Stimulated activated CD8-positive, alpha-beta memory T cell treated with anti-CD3 and anti-CD28 coated beads, Interleukin-7, amount 100 ng/mL, for 4 hours (primary cell): ENCODE data around the gene GPRC5A.

ENCODE experiments used
- DNase-seq, 2 donors: peaks; one replicate each; pipeline ENCODE4 v3.0.0-alpha.2; 2020; ENCODE audit warnings: low read depth in 2 of 2

The GPRC5A gene

GRCh38 chr12:12909228-12909994 is 18.0 kb downstream of the GPRC5A start:
- no peak for DNase-seq

GRCh38 chr12:12909995-12910420 is 18.6 kb downstream of the GPRC5A start:
- DNase-seq, result no peak

- no peak for DNase-seq
These were observed 21.3 kb downstream of the GPRC5A start for GRCh38 chr12:12912711-12913110.

GRCh38 chr12:12915656-12916055 is 24.3 kb downstream of the GPRC5A start:
- DNase-seq, result no peak

- peak; percentile 60 to 70 for DNase-seq
These were observed 25.0 kb downstream of the GPRC5A start for GRCh38 chr12:12916135-12916944.

- no peak for DNase-seq
These were observed 26.2 kb downstream of the GPRC5A start for GRCh38 chr12:12917517-12917916.

GRCh38 chr12:12918781-12919389 is 27.5 kb downstream of the GPRC5A start:
- DNase-seq, result no peak

- no peak for DNase-seq
These were observed 28.5 kb downstream of the GPRC5A start for GRCh38 chr12:12919666-12920435.

- DNase-seq, result no peak
These were observed 30.8 kb downstream of the GPRC5A start for GRCh38 chr12:12922191-12922616.

GRCh38 chr12:12922978-12923377 is 31.6 kb downstream of the GPRC5A start:
- DNase-seq, result no peak

- DNase-seq, result no peak
These were observed 32.8 kb downstream of the GPRC5A start for GRCh38 chr12:12924169-12924568.

GRCh38 chr12:12925388-12925787 is 34.0 kb downstream of the GPRC5A start:
- DNase-seq, result no peak

- DNase-seq, result no peak
These were observed 35.3 kb downstream of the GPRC5A start for GRCh38 chr12:12926571-12927071.

GRCh38 chr12:12927211-12928079 is 36.1 kb downstream of the GPRC5A start:
- peak in 1 of 2 donors; percentile 21 for DNase-seq

- no peak for DNase-seq
These were observed 38.3 kb downstream of the GPRC5A start for GRCh38 chr12:12929696-12930095.

- no peak for DNase-seq
These were observed 39.4 kb downstream of the GPRC5A start for GRCh38 chr12:12930633-12931219.

- DNase-seq, result no peak
These were observed 42.4 kb downstream of the GPRC5A start for GRCh38 chr12:12933742-12934141.

- DNase-seq, result no peak
These were observed 43.2 kb downstream of the GPRC5A start for GRCh38 chr12:12934556-12934955.

GRCh38 chr12:12936983-12937491 is 45.7 kb downstream of the GPRC5A start:
- no peak for DNase-seq

GRCh38 chr12:12938541-12938940 is 47.2 kb downstream of the GPRC5A start:
- DNase-seq, result no peak
